Measurements from ENCODE around the gene PAX8.

Gene PAX8

GRCh38 chr2:113186433-113186796, 92.3 kb downstream of the PAX8 start:
- DNase-seq (ENCODE audit: low read depth in 2 of 2, low spot score in 1 of 2), result no peak

DNA sequence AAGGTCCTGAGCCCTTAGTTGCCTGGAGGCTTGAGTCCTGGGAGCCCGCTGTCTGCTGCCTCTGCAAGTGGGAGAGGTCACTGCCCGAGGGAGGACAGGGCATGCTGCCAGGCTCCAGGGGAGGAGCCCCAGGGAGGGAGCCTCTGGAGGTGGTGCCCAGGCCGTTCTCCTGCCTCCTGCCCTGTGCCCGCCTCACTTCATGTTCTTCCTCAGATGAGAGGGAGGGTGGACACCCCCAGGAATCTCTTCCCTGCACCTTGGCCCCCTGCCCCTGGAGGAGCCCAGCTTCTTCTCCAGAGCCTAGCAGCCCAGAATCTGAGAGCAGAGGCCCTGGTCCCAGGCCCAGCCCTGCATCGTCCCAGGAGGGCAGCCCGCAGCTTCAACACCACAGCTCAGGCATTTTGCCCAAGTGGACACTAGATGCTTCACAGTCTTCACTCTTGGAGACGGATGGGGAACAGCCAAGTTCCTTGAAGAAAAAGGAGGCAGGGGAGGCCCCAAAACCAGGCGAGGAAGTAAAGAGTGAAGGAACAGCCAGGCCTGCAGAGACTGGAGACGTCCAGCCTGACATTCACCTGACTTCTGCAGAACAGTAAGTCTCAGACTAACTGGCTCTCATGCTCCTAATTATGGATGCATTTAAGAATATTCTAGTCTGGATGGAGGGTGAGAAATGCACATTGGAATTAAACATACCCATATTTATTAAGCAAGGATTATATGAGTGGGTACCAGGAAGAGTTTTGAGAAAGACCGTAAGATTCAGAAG, 92.9 kb downstream of the PAX8 start:
- DNase-seq (ENCODE audit: low read depth in 2 of 2, low spot score in 1 of 2), result no peak

DNA sequence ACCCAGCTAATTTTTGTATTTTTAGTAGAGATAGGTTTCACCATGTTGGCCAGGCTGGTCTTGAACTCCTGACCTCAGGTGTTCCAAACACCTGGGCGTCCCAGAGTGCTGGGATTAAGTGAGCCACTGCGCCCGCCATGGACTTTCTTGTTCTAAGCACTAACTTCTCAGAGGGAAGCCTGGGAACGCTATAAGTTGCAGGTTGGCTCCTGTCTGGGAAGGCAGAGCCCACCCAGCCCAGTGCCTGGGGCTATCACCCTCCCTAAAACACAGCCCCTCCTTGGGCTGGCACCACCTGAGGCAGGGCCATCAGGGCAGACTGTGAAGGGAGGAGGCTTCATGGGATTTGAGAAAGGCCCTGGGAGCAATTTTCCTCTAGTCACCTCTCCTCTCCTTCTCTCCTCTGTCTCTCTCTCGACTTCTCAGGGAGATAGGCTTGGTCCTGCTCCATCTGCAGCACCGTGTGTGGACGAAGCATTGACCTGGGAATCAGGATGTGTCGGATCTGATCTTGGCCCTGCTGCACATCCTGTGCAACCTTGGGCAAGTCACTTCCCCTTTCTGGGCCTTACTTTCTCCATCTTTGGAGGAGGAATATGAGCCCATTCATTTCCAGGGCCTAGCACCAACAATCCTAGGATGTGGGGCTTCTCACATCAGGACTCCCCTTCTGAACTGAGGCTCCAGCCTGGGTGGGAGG, 94.0 kb downstream of the PAX8 start:
- DNase-seq (ENCODE audit: low read depth in 2 of 2, low spot score in 1 of 2), result no peak

GRCh38 chr2:113183703-113184102, 95.0 kb downstream of the PAX8 start:
- no peak for DNase-seq (ENCODE audit: low read depth in 2 of 2, low spot score in 1 of 2)

- DNase-seq (ENCODE audit: low read depth in 2 of 2, low spot score in 1 of 2), result no peak
Measured at GRCh38 chr2:113183264-113183663, 95.5 kb downstream of the PAX8 start.

DNA sequence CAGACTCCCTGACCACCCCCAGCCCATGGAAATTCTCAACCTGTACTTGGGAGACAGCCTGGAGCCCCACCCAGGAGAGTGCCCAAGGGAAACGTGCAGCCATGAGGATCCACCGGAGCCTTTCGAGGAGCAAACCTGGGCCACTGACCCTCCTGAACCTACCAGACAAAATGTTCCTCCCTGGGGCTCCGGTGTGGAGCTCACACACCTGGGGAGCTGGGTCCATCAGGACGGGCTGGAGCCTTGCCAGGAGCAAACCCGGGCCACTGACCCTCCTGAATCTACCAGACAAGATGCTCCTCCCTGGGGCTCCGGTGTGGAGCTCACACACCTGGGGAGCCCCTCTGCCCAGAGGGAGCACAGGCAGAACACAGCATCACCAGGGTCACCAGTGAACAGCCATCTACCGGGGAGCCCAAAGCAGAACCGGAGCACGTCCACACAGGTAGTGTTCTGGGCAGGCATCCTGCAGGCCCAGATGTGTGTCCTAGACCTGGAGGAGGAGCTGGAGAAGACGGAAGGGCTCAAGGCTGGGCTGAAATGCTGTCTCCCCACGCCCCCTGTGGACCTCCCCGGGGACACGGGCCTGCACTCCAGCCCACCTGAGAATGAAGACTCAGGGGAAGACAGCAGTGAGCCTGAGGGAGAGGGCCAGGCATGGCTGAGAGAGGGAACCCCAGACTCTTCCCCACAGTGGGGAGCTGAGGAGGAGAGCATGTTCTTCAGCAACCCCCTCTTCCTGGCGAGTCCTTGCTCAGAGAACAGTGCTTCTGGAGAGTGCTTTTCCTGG, 96.1 kb downstream of the PAX8 start:
- DNase-seq (ENCODE audit: low read depth in 2 of 2, low spot score in 1 of 2), result no peak

GRCh38 chr2:113181258-113182051, 97.3 kb downstream of the PAX8 start:
- no peak for DNase-seq (ENCODE audit: low read depth in 2 of 2, low spot score in 1 of 2)

GRCh38 chr2:113180131-113180946, 98.4 kb downstream of the PAX8 start:
- no peak for DNase-seq (ENCODE audit: low read depth in 2 of 2, low spot score in 1 of 2)

GRCh38 chr2:113179446-113180045, 99.2 kb downstream of the PAX8 start:
- no peak for DNase-seq (ENCODE audit: low read depth in 2 of 2, low spot score in 1 of 2)

DNA sequence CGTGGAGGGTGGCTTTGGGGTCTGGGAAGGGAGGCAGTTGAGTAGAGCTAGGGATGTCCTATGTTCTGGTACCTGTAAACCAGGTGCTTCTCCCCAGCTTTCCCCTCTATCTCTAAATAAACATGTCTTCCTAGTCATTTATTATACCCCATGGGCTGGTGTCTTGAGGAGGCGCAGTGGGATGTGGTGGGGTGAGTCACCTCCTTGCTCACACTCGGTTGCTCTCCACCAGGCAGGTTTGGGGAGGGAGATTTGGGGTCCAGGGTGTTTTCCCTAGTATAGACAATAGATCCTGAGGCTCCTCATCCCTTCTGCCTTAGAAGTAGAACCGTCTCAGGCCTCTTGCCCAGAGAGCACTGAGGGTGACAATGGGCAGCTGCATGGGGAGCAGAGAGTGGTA, 99.8 kb downstream of the PAX8 start:
- no peak for DNase-seq (ENCODE audit: low read depth in 2 of 2, low spot score in 1 of 2)

DNA sequence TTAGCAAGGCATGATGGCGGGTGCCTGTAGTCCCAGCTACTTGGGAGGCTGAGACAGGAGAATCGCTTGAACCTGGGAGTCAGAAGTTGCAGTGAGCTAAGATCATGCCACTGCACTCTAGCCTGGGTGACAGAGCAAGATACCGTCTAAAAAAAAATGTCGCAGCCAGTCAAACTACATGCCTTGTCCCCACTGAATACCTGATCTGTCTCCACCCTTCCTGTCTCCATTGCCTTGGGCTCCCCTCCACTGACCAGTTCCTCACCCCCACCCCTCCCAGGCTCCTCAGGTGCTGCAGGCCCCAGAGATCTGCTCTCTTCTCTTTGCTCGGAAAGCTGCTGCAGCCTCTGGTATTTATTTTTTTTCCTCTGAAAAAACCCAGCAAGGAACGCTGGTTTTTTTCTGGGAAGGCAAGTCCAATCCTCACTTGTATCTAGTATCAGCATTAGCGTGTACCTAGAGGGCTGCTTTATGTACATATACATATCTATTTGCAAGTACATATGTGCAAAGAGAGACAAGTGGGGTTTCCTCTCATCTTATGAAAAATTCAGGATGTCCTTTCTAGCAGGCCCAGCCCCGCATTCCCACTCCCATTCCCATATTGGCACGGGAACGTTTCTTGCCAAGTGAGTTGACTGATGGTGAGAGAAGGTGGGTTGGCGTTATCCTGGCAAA, 100.5 kb downstream of the PAX8 start:
- no peak for DNase-seq (ENCODE audit: low read depth in 2 of 2, low spot score in 1 of 2)

DNA sequence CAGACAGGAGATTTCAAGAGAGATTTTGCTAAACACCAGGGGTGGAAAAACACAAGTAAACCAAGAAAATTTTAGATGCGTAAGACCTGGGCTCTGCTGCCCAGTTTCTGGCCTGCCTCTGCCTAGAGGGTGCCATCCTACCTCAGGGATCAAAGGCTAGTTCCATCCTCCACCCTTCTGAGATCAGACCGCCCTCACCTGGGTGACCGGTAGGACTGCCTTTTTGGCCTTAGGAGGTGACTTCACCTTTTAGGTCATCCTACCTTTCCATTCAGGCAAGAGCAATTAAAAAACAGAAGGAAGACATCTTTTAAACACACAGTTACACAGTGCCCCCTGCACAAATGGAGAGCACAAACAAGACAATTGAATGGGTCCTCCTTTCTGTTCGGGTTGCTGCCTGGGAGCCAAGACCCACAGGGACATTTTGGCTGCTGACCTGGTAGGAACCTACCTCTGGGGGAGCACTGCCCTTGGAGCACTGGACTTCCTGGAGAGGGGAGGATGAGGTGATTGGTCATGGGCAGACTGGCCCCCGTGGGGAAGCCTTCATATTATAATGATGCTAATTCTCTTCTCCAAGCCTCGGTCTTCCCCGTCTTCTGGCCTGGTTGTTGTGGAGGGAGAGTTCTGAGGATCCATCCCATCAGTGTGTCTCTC, 101.9 kb downstream of the PAX8 start:
- DNase-seq (ENCODE audit: low read depth in 2 of 2, low spot score in 1 of 2), result no peak

- DNase-seq (ENCODE audit: low read depth in 2 of 2, low spot score in 1 of 2), result no peak
Measured at GRCh38 chr2:113175736-113176695, 102.7 kb downstream of the PAX8 start.

- DNase-seq (ENCODE audit: low read depth in 2 of 2, low spot score in 1 of 2), result peak in 1 of 2 donors; percentile 53
Measured at GRCh38 chr2:113175042-113175628, 103.6 kb downstream of the PAX8 start.

- no peak for DNase-seq (ENCODE audit: low read depth in 2 of 2, low spot score in 1 of 2)
Measured at GRCh38 chr2:113174376-113174750, 104.4 kb downstream of the PAX8 start.

GRCh38 chr2:113173542-113174375, 105.0 kb downstream of the PAX8 start, which contains the start of gene PSD4:
PSD4 (plus strand) TSS chr2:113173971; CDS start chr2:113182457, 8,486 bp downstream.
- DNase-seq (ENCODE audit: low read depth in 2 of 2, low spot score in 1 of 2), result peak; percentile 55 to 71
